GM23338 (cell line): ENCODE measurements around the gene NDUFB1. TPM values are rescaled to one million over a fixed set of nuclear protein-coding genes. Genes with fewer than 3 reads are reported as not detected.

Source experiments
- ATAC-seq: fragments of 200-7000 bp; cut with Tn5 transposase; 3 replicates; pipeline ENCODE4 v1.9.1; 2020
- DNase-seq: peaks from one replicate; pipeline ENCODE4 v3.0.0-alpha.2; 2015; ENCODE audit warnings: low spot score
- H2AFZ ChIP-seq: fragments of 200-600 bp; sonication (generic); 2 replicates; pipeline ENCODE4 v1.8.0; 2016; ENCODE audit warnings: antibody characterized with exemption, mild to moderate bottlenecking, moderate library complexity
- H3F3A ChIP-seq: fragments of 200-600 bp; sonication (generic); replicated peaks from 2 replicates; pipeline ENCODE4 v1.8.0; 2017; ENCODE audit warnings: antibody characterized with exemption, mixed run types, low read depth
- H3K27ac ChIP-seq: fragments of 200-600 bp; sonication (generic); 2 replicates; pipeline ENCODE4 v1.6.1; 2016; ENCODE audit warnings: low read depth
- H3K27me3 ChIP-seq: fragments of 200-600 bp; sonication (generic); 2 replicates; pipeline ENCODE4 v1.8.0; 2016; ENCODE audit warnings: mild to moderate bottlenecking, mixed run types, moderate library complexity; ENCODE audit not compliant: insufficient read depth
- H3K36me3 ChIP-seq: fragments of 200-600 bp; sonication (generic); 2 replicates; pipeline ENCODE4 v1.8.0; 2016; ENCODE audit warnings: mild to moderate bottlenecking; ENCODE audit not compliant: insufficient read depth
- H3K4me1 ChIP-seq: fragments of 200-600 bp; sonication (generic); 2 replicates; pipeline ENCODE4 v1.8.0; 2016; ENCODE audit warnings: mild to moderate bottlenecking, moderate library complexity; ENCODE audit not compliant: insufficient read depth
- H3K4me2 ChIP-seq: fragments of 200-600 bp; sonication (generic); 2 replicates; pipeline ENCODE4 v1.7.1; 2017; ENCODE audit warnings: mixed run types
- H3K4me3 ChIP-seq: fragments of 200-600 bp; sonication (generic); 2 replicates; pipeline ENCODE4 v1.6.1; 2016; ENCODE audit warnings: mixed run types
- H3K79me2 ChIP-seq: fragments of 200-600 bp; sonication (generic); replicated peaks from 2 replicates; pipeline ENCODE4 v1.8.0; 2017; ENCODE audit warnings: mild to moderate bottlenecking; ENCODE audit not compliant: insufficient read depth
- H3K9me2 ChIP-seq: fragments of 200-600 bp; sonication (generic); 2 replicates; pipeline ENCODE4 v1.8.0; 2017; ENCODE audit not compliant: insufficient read depth
- H4K20me1 ChIP-seq: fragments of 200-600 bp; sonication (generic); replicated peaks from 2 replicates; pipeline ENCODE4 v1.8.0; 2017; ENCODE audit warnings: mild to moderate bottlenecking; ENCODE audit not compliant: insufficient read depth
- H3K27ac Mint-ChIP-seq: 2 replicates; pipeline ENCODE4 v1.8.0; 2020; ENCODE audit warnings: inconsistent platforms, mild to moderate bottlenecking, moderate library complexity, mixed read lengths
- H3K27me3 Mint-ChIP-seq: 3 replicates; pipeline ENCODE4 v1.8.0; 2022; ENCODE audit warnings: low read depth, mild to moderate bottlenecking, moderate library complexity, mixed read lengths, inconsistent platforms; ENCODE audit not compliant: insufficient read depth, poor library complexity
- H3K36me3 Mint-ChIP-seq: 3 replicates; pipeline ENCODE4 v1.8.0; 2021; ENCODE audit warnings: low read depth, mild to moderate bottlenecking, inconsistent platforms, moderate library complexity, mixed read lengths
- H3K4me1 Mint-ChIP-seq: 3 replicates; pipeline ENCODE4 v1.8.0; 2020; ENCODE audit warnings: mild to moderate bottlenecking, inconsistent platforms, mixed read lengths
- H3K4me3 Mint-ChIP-seq: 3 replicates; pipeline ENCODE4 v1.8.0; 2021; ENCODE audit warnings: moderate library complexity, mild to moderate bottlenecking, inconsistent platforms, mixed read lengths
- H3K9me3 Mint-ChIP-seq: 3 replicates; pipeline ENCODE4 v1.8.0; 2020; ENCODE audit warnings: moderate library complexity, mild to moderate bottlenecking, inconsistent platforms, mixed read lengths
- CTCF ChIP-seq, 2 experiments: fragments of 200-600 bp in 1 of 2; sonication (generic) in 1 of 2; conservative IDR thresholded peaks; 2 replicates each; pipeline versions ENCODE4 v1.5.1 to v1.6.1; 2016 to 2017; ENCODE audit warnings: antibody characterized with exemption in 2 of 2, low read depth in 2 of 2, mild to moderate bottlenecking in 2 of 2, moderate library complexity in 1 of 2
- EZH2 ChIP-seq: fragments of 200-600 bp; sonication (generic); IDR thresholded peaks from one replicate; pipeline ENCODE4 v1.8.0; 2017; ENCODE audit warnings: antibody characterized with exemption, mild to moderate bottlenecking, low read depth; ENCODE audit not compliant: unreplicated experiment
- JUNB ChIP-seq: IDR thresholded peaks from one replicate; pipeline ENCODE4 v1.6.1; 2016; ENCODE audit warnings: antibody characterized with exemption; ENCODE audit not compliant: unreplicated experiment
- NANOG ChIP-seq: IDR thresholded peaks from 2 replicates; pipeline ENCODE4 v1.6.1; 2016; ENCODE audit warnings: antibody characterized with exemption, borderline replicate concordance
- POLR2AphosphoS5 ChIP-seq: IDR thresholded peaks from 2 replicates; pipeline ENCODE4 v1.6.1; 2016; ENCODE audit warnings: antibody characterized with exemption, low read depth
- STAT1 ChIP-seq: IDR thresholded peaks from one replicate; pipeline ENCODE4 v1.6.1; 2016; ENCODE audit warnings: antibody characterized with exemption; ENCODE audit not compliant: unreplicated experiment
- ZNF114 ChIP-seq: fragments of 250-450 bp; sonication (Bioruptor Pico); IDR thresholded peaks from 2 replicates; pipeline ENCODE4 v1.5.0; 2020; ENCODE audit warnings: mild to moderate bottlenecking, moderate library complexity
- ZNF331 ChIP-seq: fragments of 250-450 bp; sonication (Bioruptor Pico); IDR thresholded peaks from 2 replicates; pipeline ENCODE4 v1.5.0; 2020; ENCODE audit warnings: low read depth, mild to moderate bottlenecking, moderate library complexity
- ZNF462 ChIP-seq: fragments of 250-450 bp; sonication (Bioruptor Pico); IDR thresholded peaks from 2 replicates; pipeline ENCODE4 v1.5.0; 2020; ENCODE audit warnings: mild to moderate bottlenecking, moderate library complexity
- polyA plus RNA-seq: library from polyadenylated mRNA; unstranded; fragments of >200 nt; fragmentation: Nextera tagmentation; extraction: Ambion mirVana; gene quantifications from 2 replicates; pipeline ENCODE4 v1.2.1, GENCODE V29; 2016
- total RNA-seq: library from RNA; depleted of rRNA; stranded (reverse); fragments of >200 nt; shearing (Covaris generic); gene quantifications from 2 replicates; pipeline ENCODE4 v1.2.3, GENCODE V29; 2014

NDUFB1 gene
- total and polyA plus RNA-seq, 2 experiments from 2014 or later: 134 to 876 TPM

DNA sequence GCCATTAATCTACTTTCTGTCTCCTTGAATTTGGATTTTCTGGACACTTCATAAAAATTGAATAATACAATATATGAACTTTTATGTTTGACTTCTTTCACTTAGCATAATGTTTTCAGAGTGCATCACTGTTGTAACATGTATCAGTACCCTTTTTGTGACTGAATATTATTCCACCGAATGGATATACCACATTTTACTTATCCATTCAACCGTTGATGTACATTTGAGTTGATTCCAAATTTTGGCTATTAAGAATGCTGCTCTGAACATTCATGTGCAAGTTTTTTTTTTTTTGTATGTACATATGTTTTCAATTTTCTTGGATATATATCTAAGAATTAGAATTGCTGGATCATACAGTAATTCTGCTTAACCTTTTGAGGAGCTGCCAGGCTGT is 43.5 kb upstream of the NDUFB1 start (continued):
- TF ChIP-seq ZNF462 (CRISPR knock-in tag): no peak
- TF ChIP-seq STAT1: no peak
- TF ChIP-seq ZNF331 (CRISPR knock-in tag): no peak
- no peak for TF ChIP-seq EZH2
- TF ChIP-seq CTCF (conservative IDR thresholded peaks at IDR 0.05; ENCODE audit: low read depth in 2 of 2): no peak

- Histone ChIP-seq H3K27me3 (no peaks in the 10 kb centered on the region), H4K20me1 (peaks cover 6% of the 10 kb centered on the region; the same call in 1 of the 2 replicates), H3K4me3 (no peak overlapping the region), H3F3A (no peaks in the 10 kb centered on the region), H3K4me2 (no peak overlapping the region), H3K36me3 (peaks cover 72% of the 10 kb centered on the region), H3K4me1 (no peaks in the 10 kb centered on the region), H3K27ac (no peak overlapping the region), H2AFZ (no peak overlapping the region), H3K79me2 (no peaks in the 10 kb centered on the region), H3K9me2 (no peaks in the 10 kb centered on the region)
- Mint-ChIP-seq H3K4me1 (no peaks in the 10 kb centered on the region), H3K27me3 (no peaks in the 10 kb centered on the region), H3K27ac (no peak overlapping the region), H3K4me3 (no peak overlapping the region), H3K36me3 (peaks cover 91% of the 10 kb centered on the region), H3K9me3 (peaks cover 24% of the 10 kb centered on the region)
- DNase-seq (no peak), ATAC-seq (no peak)
- no peak for TF ChIP-seq ZNF114
- TF ChIP-seq POLR2AphosphoS5: no peak
- no peak for TF ChIP-seq ZNF331 (CRISPR knock-in tag)
- TF ChIP-seq NANOG: no peak
- TF ChIP-seq ZNF462 (CRISPR knock-in tag): no peak
- TF ChIP-seq JUNB: no peak
Measured at GRCh38 chr14:92161521-92161920, 40.0 kb upstream of the NDUFB1 start.
